Measurements from ENCODE around the gene NPNT. TPM values are rescaled to one million over a fixed set of nuclear protein-coding genes. Genes with fewer than 3 reads are reported as not detected.

NPNT gene
- total RNA-seq, 1 donor from 2014 or later = not detected

DNA sequence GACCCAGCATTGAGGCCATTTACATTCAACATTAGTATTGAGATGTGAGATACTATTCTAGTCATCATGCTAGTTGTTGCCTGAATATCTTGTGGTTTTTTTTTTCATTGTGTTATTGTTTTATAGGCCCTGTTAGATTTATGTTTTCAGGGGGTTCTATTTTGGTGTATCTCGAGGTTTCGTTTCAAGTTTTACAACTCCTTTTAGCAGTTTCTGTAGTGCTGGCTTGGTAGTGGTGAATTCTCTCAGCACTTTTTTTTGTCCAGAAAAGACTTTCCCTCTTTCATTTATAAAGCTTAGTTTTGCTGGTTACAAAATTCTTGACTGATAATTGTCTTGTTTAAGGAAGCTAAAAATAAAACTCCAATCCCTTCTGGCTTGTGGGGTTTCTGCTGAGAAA is 115.5 kb downstream of the NPNT start:
- H3K36me3 Mint-ChIP-seq (ENCODE audit: low read depth, unreplicated experiment) = no peaks in the 10 kb centered on the region
- no peak overlapping the region for H3K27ac Mint-ChIP-seq (ENCODE audit: unreplicated experiment)
- no peaks in the 10 kb centered on the region for H3K27me3 Mint-ChIP-seq (ENCODE audit: unreplicated experiment)
- no peaks in the 10 kb centered on the region for H3K4me1 Mint-ChIP-seq (ENCODE audit: unreplicated experiment)
- H3K9me3 Mint-ChIP-seq (ENCODE audit: unreplicated experiment) = peaks cover 5% of the 10 kb centered on the region
- no peak for DNase-seq (ENCODE audit: low spot score)
- H3K4me3 Mint-ChIP-seq (ENCODE audit: unreplicated experiment) = no peak overlapping the region
- TF ChIP-seq, protein P1, sequence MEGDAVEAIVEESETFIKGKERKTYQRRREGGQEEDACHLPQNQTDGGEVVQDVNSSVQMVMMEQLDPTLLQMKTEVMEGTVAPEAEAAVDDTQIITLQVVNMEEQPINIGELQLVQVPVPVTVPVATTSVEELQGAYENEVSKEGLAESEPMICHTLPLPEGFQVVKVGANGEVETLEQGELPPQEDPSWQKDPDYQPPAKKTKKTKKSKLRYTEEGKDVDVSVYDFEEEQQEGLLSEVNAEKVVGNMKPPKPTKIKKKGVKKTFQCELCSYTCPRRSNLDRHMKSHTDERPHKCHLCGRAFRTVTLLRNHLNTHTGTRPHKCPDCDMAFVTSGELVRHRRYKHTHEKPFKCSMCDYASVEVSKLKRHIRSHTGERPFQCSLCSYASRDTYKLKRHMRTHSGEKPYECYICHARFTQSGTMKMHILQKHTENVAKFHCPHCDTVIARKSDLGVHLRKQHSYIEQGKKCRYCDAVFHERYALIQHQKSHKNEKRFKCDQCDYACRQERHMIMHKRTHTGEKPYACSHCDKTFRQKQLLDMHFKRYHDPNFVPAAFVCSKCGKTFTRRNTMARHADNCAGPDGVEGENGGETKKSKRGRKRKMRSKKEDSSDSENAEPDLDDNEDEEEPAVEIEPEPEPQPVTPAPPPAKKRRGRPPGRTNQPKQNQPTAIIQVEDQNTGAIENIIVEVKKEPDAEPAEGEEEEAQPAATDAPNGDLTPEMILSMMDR (IDR thresholded peaks at IDR 0.05; ENCODE audit: unreplicated experiment) = no peak

- no peaks in the 10 kb centered on the region for H3K27me3 Mint-ChIP-seq (ENCODE audit: unreplicated experiment)
- H3K9me3 Mint-ChIP-seq (ENCODE audit: unreplicated experiment) = peaks cover 5% of the 10 kb centered on the region
- H3K36me3 Mint-ChIP-seq (ENCODE audit: low read depth, unreplicated experiment) = no peaks in the 10 kb centered on the region
- no peak overlapping the region for H3K27ac Mint-ChIP-seq (ENCODE audit: unreplicated experiment)
- H3K4me1 Mint-ChIP-seq (ENCODE audit: unreplicated experiment) = no peaks in the 10 kb centered on the region
- DNase-seq (ENCODE audit: low spot score) = no peak
- TF ChIP-seq, protein P1 (IDR thresholded peaks at IDR 0.05; ENCODE audit: unreplicated experiment) = no peak
- H3K4me3 Mint-ChIP-seq (ENCODE audit: unreplicated experiment) = no peak overlapping the region
Measured at GRCh38 chr4:106011387-106011786, 116.1 kb downstream of the NPNT start.

- no peaks in the 10 kb centered on the region for H3K9me3 Mint-ChIP-seq (ENCODE audit: unreplicated experiment)
- TF ChIP-seq, protein P1 (IDR thresholded peaks at IDR 0.05; ENCODE audit: unreplicated experiment) = no peak
- no peaks in the 10 kb centered on the region for H3K4me1 Mint-ChIP-seq (ENCODE audit: unreplicated experiment)
- H3K4me3 Mint-ChIP-seq (ENCODE audit: unreplicated experiment) = no peak overlapping the region
- H3K27ac Mint-ChIP-seq (ENCODE audit: unreplicated experiment) = no peak overlapping the region
- no peak for DNase-seq (ENCODE audit: low spot score)
- no peaks in the 10 kb centered on the region for H3K36me3 Mint-ChIP-seq (ENCODE audit: low read depth, unreplicated experiment)
- H3K27me3 Mint-ChIP-seq (ENCODE audit: unreplicated experiment) = peaks cover 2% of the 10 kb centered on the region
Measured at GRCh38 chr4:106017975-106018374, 122.7 kb downstream of the NPNT start.

DNA sequence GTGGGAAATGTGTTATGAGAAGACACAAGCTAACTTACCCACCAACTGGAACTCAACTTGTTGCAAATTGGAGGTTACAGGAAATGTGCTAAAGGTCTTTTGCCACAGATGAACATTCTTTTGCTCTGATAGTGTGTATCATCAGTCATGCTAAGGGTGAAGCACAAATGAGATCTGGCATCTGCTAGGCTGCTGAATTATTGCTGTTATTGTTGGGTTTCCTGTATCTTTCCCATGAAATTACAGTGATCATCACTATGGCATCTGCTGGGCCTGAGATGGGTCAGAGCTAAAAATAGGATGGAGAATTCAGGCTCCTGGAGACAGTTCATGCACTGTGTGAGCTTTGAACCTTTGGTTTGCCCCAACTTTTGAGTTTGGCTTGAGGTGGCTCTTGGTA is 124.5 kb downstream of the NPNT start:
- Mint-ChIP-seq H3K36me3 (ENCODE audit: low read depth, unreplicated experiment) (no peaks in the 10 kb centered on the region), H3K4me3 (ENCODE audit: unreplicated experiment) (no peak overlapping the region), H3K27me3 (ENCODE audit: unreplicated experiment) (peaks cover 2% of the 10 kb centered on the region), H3K9me3 (ENCODE audit: unreplicated experiment) (no peaks in the 10 kb centered on the region), H3K4me1 (ENCODE audit: unreplicated experiment) (no peaks in the 10 kb centered on the region), H3K27ac (ENCODE audit: unreplicated experiment) (no peak overlapping the region)
- TF ChIP-seq, protein P1 (IDR thresholded peaks at IDR 0.05; ENCODE audit: unreplicated experiment) = no peak
- no peak for DNase-seq (ENCODE audit: low spot score)

Other genes with a start within 250 kb of the NPNT start
- gene INTS12, start 186.8 kb upstream of the NPNT start, total RNA-seq (ENCODE audit: unreplicated experiment) = 16.0 TPM
- gene GSTCD, start 186.7 kb upstream of the NPNT start, total RNA-seq (ENCODE audit: unreplicated experiment) = 14.0 TPM

Measured in endothelial cell (in vitro differentiated cells).